Stromal cell of bone marrow (primary cell): ENCODE measurements around the gene HLA-C.
"Not testable (repeated sequence)": the region's sequence is repeated elsewhere in the genome, so short reads cannot be mapped to it uniquely, and the experiment has no call there.

ENCODE experiments used
- DNase-seq: peaks from one replicate; pipeline ENCODE4 v3.0.0-alpha.2; 2012; ENCODE audit warnings: low read depth

The HLA-C gene

GRCh38 chr6:31270788-31271640 lies 878 bp downstream of the HLA-C start:
- DNase-seq = no peak

- no peak for DNase-seq
Measured at GRCh38 chr6:31268836-31269235, 3.1 kb downstream of the HLA-C start.

- no peak for DNase-seq
Measured at GRCh38 chr6:31268369-31268765, 3.5 kb downstream of the HLA-C start.

GRCh38 chr6:31267651-31268368 lies 4.1 kb downstream of the HLA-C start:
- no peak for DNase-seq

- no peak for DNase-seq
Measured at GRCh38 chr6:31266567-31267360, 5.1 kb downstream of the HLA-C start.

GRCh38 chr6:31265926-31266325 lies 6.0 kb downstream of the HLA-C start:
- no peak for DNase-seq

GRCh38 chr6:31263346-31263933 lies 8.5 kb downstream of the HLA-C start:
- DNase-seq = not testable (repeated sequence)

- not testable (repeated sequence) for DNase-seq
Measured at GRCh38 chr6:31259995-31260394, 11.9 kb downstream of the HLA-C start.

GRCh38 chr6:31252625-31253024 lies 19.3 kb downstream of the HLA-C start:
- DNase-seq = no peak

- no peak for DNase-seq
Measured at GRCh38 chr6:31251261-31251660, 20.6 kb downstream of the HLA-C start.

- DNase-seq = no peak
Measured at GRCh38 chr6:31249184-31249583, 22.7 kb downstream of the HLA-C start.

- no peak for DNase-seq
Measured at GRCh38 chr6:31247813-31248212, 24.1 kb downstream of the HLA-C start.

- DNase-seq = peak; percentile 59
Measured at GRCh38 chr6:31246051-31246521, 25.8 kb downstream of the HLA-C start.

GRCh38 chr6:31243508-31243907 lies 28.4 kb downstream of the HLA-C start:
- DNase-seq = no peak

- DNase-seq = no peak
Measured at GRCh38 chr6:31239854-31240253, 32.0 kb downstream of the HLA-C start.

- DNase-seq = not testable (repeated sequence)
Measured at GRCh38 chr6:31234101-31234500, 37.8 kb downstream of the HLA-C start.

GRCh38 chr6:31228476-31228875 lies 43.4 kb downstream of the HLA-C start:
- no peak for DNase-seq

- DNase-seq = no peak
Measured at GRCh38 chr6:31227143-31227542, 44.7 kb downstream of the HLA-C start.

GRCh38 chr6:31225735-31226134 lies 46.2 kb downstream of the HLA-C start:
- DNase-seq = no peak

- no peak for DNase-seq
Measured at GRCh38 chr6:31222496-31222895, 49.4 kb downstream of the HLA-C start.
